ENCODE measurements around the gene TRAPPC5. TPM values are rescaled to one million over a fixed set of nuclear protein-coding genes. Genes with fewer than 3 reads are reported as not detected.

TRAPPC5 gene
- total RNA-seq, 1 experiment from 2014 or later = 105 TPM

- no peak overlapping the region for H3K27ac ChIP-seq (ENCODE audit: low read depth, low read length, poor library complexity, severe bottlenecking)
- no peak for DNase-seq (ENCODE audit: low spot score)
- no TSS peak for BruUV-seq (replicated peaks)
- intact Hi-C loops (cut with micrococcal nuclease; ENCODE audit: unreplicated experiment) = no loop called here
- POLR2A ChIA-PET (ENCODE audit: low non-redundant PET) = no interaction called here
- H3K4me1 ChIP-seq (ENCODE audit: insufficient read depth, low read length, poor library complexity, severe bottlenecking) = no peaks in the 10 kb centered on the region
- CTCF ChIA-PET = no interaction called here
- no peaks in the 10 kb centered on the region for H3K9me3 ChIP-seq (ENCODE audit: low read depth, low read length, poor library complexity, severe bottlenecking)
- H3K27me3 ChIP-seq (replicated peaks; ENCODE audit: insufficient read depth, low read depth, low read length, poor library complexity) = peaks cover 16% of the 10 kb centered on the region
- H3K36me3 ChIP-seq (ENCODE audit: insufficient read depth, low read length, poor library complexity, severe bottlenecking) = no peaks in the 10 kb centered on the region
- no peak overlapping the region for H3K4me3 ChIP-seq (ENCODE audit: low read depth, low read length, poor library complexity, severe bottlenecking)
- TF ChIP-seq EZH2 (IDR thresholded peaks at IDR 0.05; ENCODE audit: borderline replicate concordance, low read depth, low read length, poor library complexity, severe bottlenecking) (no peak), CTCF (conservative IDR thresholded peaks at IDR 0.05; ENCODE audit: low read depth, low read length) (no peak)
Measured at GRCh38 chr19:7689165-7689564, 8.5 kb downstream of the TRAPPC5 start.

GRCh38 chr19:7690779-7691258 lies 10.2 kb downstream of the TRAPPC5 start:
- no TSS peak for BruUV-seq (replicated peaks)
- intact Hi-C loops (cut with micrococcal nuclease; ENCODE audit: unreplicated experiment) = no loop called here
- Histone ChIP-seq H3K4me3 (ENCODE audit: low read depth, low read length, poor library complexity, severe bottlenecking) (no peak overlapping the region), H3K36me3 (ENCODE audit: insufficient read depth, low read length, poor library complexity, severe bottlenecking) (no peaks in the 10 kb centered on the region), H3K9me3 (ENCODE audit: low read depth, low read length, poor library complexity, severe bottlenecking) (no peaks in the 10 kb centered on the region), H3K27ac (ENCODE audit: low read depth, low read length, poor library complexity, severe bottlenecking) (no peak overlapping the region), H3K4me1 (ENCODE audit: insufficient read depth, low read length, poor library complexity, severe bottlenecking) (no peaks in the 10 kb centered on the region), H3K27me3 (replicated peaks; ENCODE audit: insufficient read depth, low read depth, low read length, poor library complexity) (peaks cover 16% of the 10 kb centered on the region)
- CTCF ChIA-PET = no interaction called here
- POLR2A ChIA-PET (ENCODE audit: low non-redundant PET) = no interaction called here
- no peak for TF ChIP-seq EZH2 (IDR thresholded peaks at IDR 0.05; ENCODE audit: borderline replicate concordance, low read depth, low read length, poor library complexity, severe bottlenecking)
- no peak for TF ChIP-seq CTCF (conservative IDR thresholded peaks at IDR 0.05; ENCODE audit: low read depth, low read length)
- DNase-seq (ENCODE audit: low spot score) = no peak

- CTCF ChIA-PET = no interaction called here
- POLR2A ChIA-PET (ENCODE audit: low non-redundant PET) = no interaction called here
- H3K4me1 ChIP-seq (ENCODE audit: insufficient read depth, low read length, poor library complexity, severe bottlenecking) = no peaks in the 10 kb centered on the region
- no peak overlapping the region for H3K27ac ChIP-seq (ENCODE audit: low read depth, low read length, poor library complexity, severe bottlenecking)
- DNase-seq (ENCODE audit: low spot score) = no peak
- TF ChIP-seq EZH2 (IDR thresholded peaks at IDR 0.05; ENCODE audit: borderline replicate concordance, low read depth, low read length, poor library complexity, severe bottlenecking) (no peak), CTCF (conservative IDR thresholded peaks at IDR 0.05; ENCODE audit: low read depth, low read length) (no peak)
- no peaks in the 10 kb centered on the region for H3K9me3 ChIP-seq (ENCODE audit: low read depth, low read length, poor library complexity, severe bottlenecking)
- intact Hi-C loops (cut with micrococcal nuclease; ENCODE audit: unreplicated experiment) = no loop called here
- peaks cover 16% of the 10 kb centered on the region for H3K27me3 ChIP-seq (replicated peaks; ENCODE audit: insufficient read depth, low read depth, low read length, poor library complexity)
- BruUV-seq (replicated peaks) = no TSS peak
- no peak overlapping the region for H3K4me3 ChIP-seq (ENCODE audit: low read depth, low read length, poor library complexity, severe bottlenecking)
- H3K36me3 ChIP-seq (ENCODE audit: insufficient read depth, low read length, poor library complexity, severe bottlenecking) = no peaks in the 10 kb centered on the region
Measured at GRCh38 chr19:7691497-7691896, 10.9 kb downstream of the TRAPPC5 start.

Data from A673 (cell line).